Measurements from ENCODE around the gene VEZT.

Gene VEZT

GRCh38 chr12:95217377-95218149 is at the start of gene VEZT, which contains the start of gene FGD6:
VEZT (plus strand) TSS chr12:95217807; CDS start chr12:95217851, 44 bp downstream.
FGD6 (minus strand) TSS chr12:95217467; CDS start chr12:95217240, 227 bp downstream.
- peak within 1 kb of the TSS; percentile 98 for H3K4me3 ChIP-seq (ENCODE audit: low read depth, low read length)
- peak; percentile 51 for TF ChIP-seq CTCF (IDR thresholded peaks at IDR 0.05; ENCODE audit: low read depth, low read length)
- H3K27ac ChIP-seq = peak within 1 kb of the TSS; percentile 90
- H3K36me3 ChIP-seq = peaks cover 7% of the 10 kb centered on the region
- no peaks in the 10 kb centered on the region for H3K9me3 ChIP-seq (ENCODE audit: severe bottlenecking)
- peak; percentile 99 for DNase-seq
- H3K27me3 ChIP-seq (ENCODE audit: insufficient read depth, low read depth, severe bottlenecking) = no peaks in the 10 kb centered on the region

GRCh38 chr12:95168746-95169145 is 48.9 kb upstream of the VEZT start:
- Histone ChIP-seq H3K4me3 (ENCODE audit: low read depth, low read length) (no peak overlapping the region), H3K36me3 (peaks cover 30% of the 10 kb centered on the region), H3K27ac (no peak overlapping the region), H3K27me3 (ENCODE audit: insufficient read depth, low read depth, severe bottlenecking) (no peaks in the 10 kb centered on the region), H3K9me3 (ENCODE audit: severe bottlenecking) (no peaks in the 10 kb centered on the region)
- DNase-seq = no peak
- no peak for TF ChIP-seq CTCF (IDR thresholded peaks at IDR 0.05; ENCODE audit: low read depth, low read length)

- H3K4me3 ChIP-seq (ENCODE audit: low read depth, low read length) = no peak overlapping the region
- H3K27ac ChIP-seq = no peak overlapping the region
Observed at GRCh38 chr12:95169368-95169767, 48.2 kb upstream of the VEZT start.

GRCh38 chr12:95173392-95174251 is 44.0 kb upstream of the VEZT start:
- TF ChIP-seq CTCF (IDR thresholded peaks at IDR 0.05; ENCODE audit: low read depth, low read length) = no peak
- H3K4me3 ChIP-seq (ENCODE audit: low read depth, low read length) = no peak overlapping the region
- no peaks in the 10 kb centered on the region for H3K27me3 ChIP-seq (ENCODE audit: insufficient read depth, low read depth, severe bottlenecking)
- H3K27ac ChIP-seq = no peak overlapping the region
- H3K36me3 ChIP-seq = peaks cover 26% of the 10 kb centered on the region
- no peaks in the 10 kb centered on the region for H3K9me3 ChIP-seq (ENCODE audit: severe bottlenecking)
- no peak for DNase-seq

More at GRCh38 chr12:95169368-95169767, 48.2 kb upstream of the VEZT start:
- H3K9me3 ChIP-seq (ENCODE audit: severe bottlenecking) = no peaks in the 10 kb centered on the region
- peaks cover 30% of the 10 kb centered on the region for H3K36me3 ChIP-seq
- no peaks in the 10 kb centered on the region for H3K27me3 ChIP-seq (ENCODE audit: insufficient read depth, low read depth, severe bottlenecking)
- DNase-seq = no peak
- no peak for TF ChIP-seq CTCF (IDR thresholded peaks at IDR 0.05; ENCODE audit: low read depth, low read length)

- H3K9me3 ChIP-seq (ENCODE audit: severe bottlenecking) = no peaks in the 10 kb centered on the region
- no peaks in the 10 kb centered on the region; the same call in 1 of the 2 replicates for H3K36me3 ChIP-seq
- TF ChIP-seq CTCF (IDR thresholded peaks at IDR 0.05; ENCODE audit: low read depth, low read length) = no peak
- no peaks in the 10 kb centered on the region for H3K27me3 ChIP-seq (ENCODE audit: insufficient read depth, low read depth, severe bottlenecking)
- DNase-seq = no peak
- H3K27ac ChIP-seq = no peak overlapping the region
- H3K4me3 ChIP-seq (ENCODE audit: low read depth, low read length) = no peak overlapping the region
Observed at GRCh38 chr12:95177201-95177768, 40.3 kb upstream of the VEZT start.
